Measurements from ENCODE around the gene HOXD11. TPM values are rescaled to one million over a fixed set of nuclear protein-coding genes. Genes with fewer than 3 reads are reported as not detected.

The HOXD11 gene
- polyA plus RNA-seq, 1 experiment = not detected

GRCh38 chr2:176074919-176075425, 32.1 kb upstream of the HOXD11 start:
- no peak overlapping the region for H3K4me3 ChIP-seq (ENCODE audit: low read depth, low read length)
- no peak overlapping the region for H3K27ac ChIP-seq (ENCODE audit: low read depth, low read length)
- ChIA-PET CTCF (interaction anchor here (0.7 to 2.1 kb wide), 2 partner anchors 13 to 385 kb away, joined by 3 to 8 read pairs; no protein-coding TSS in a partner anchor), POLR2A (no interaction called here)
- DNase-seq (ENCODE audit: low read depth, low spot score) = no peak
- TF ChIP-seq CTCF (IDR thresholded peaks at IDR 0.05; ENCODE audit: low read depth, low read length) = no peak
- peaks cover 85% of the 10 kb centered on the region for H3K27me3 ChIP-seq (ENCODE audit: control insufficient read depth, insufficient read depth, low read length)
- H3K9me3 ChIP-seq (ENCODE audit: control insufficient read depth, insufficient read depth, low read length) = no peaks in the 10 kb centered on the region; the same call in 1 of the 2 replicates

GRCh38 chr2:176075481-176075880, 31.6 kb upstream of the HOXD11 start:
- ChIA-PET POLR2A (no interaction called here), CTCF (interaction anchor here (2.1 kb wide), 1 partner anchor 13 kb away, joined by 8 read pairs; no protein-coding TSS in a partner anchor)
- peaks cover under 1% of the 10 kb centered on the region; the same call in 1 of the 2 replicates for H3K9me3 ChIP-seq (ENCODE audit: control insufficient read depth, insufficient read depth, low read length)
- H3K4me3 ChIP-seq (ENCODE audit: low read depth, low read length) = no peak overlapping the region
- H3K27ac ChIP-seq (ENCODE audit: low read depth, low read length) = no peak overlapping the region
- H3K27me3 ChIP-seq (ENCODE audit: control insufficient read depth, insufficient read depth, low read length) = peaks cover 83% of the 10 kb centered on the region
- no peak for DNase-seq (ENCODE audit: low read depth, low spot score)
- TF ChIP-seq CTCF (IDR thresholded peaks at IDR 0.05; ENCODE audit: low read depth, low read length) = no peak

- CTCF ChIA-PET = interaction anchor here (2.1 kb wide), 1 partner anchor 12 kb away, joined by 8 read pairs; no protein-coding TSS in a partner anchor
- TF ChIP-seq CTCF (IDR thresholded peaks at IDR 0.05; ENCODE audit: low read depth, low read length) = no peak
- H3K27me3 ChIP-seq (ENCODE audit: control insufficient read depth, insufficient read depth, low read length) = peaks cover 86% of the 10 kb centered on the region
- peaks cover 6% of the 10 kb centered on the region for H3K9me3 ChIP-seq (ENCODE audit: control insufficient read depth, insufficient read depth, low read length)
- no peak overlapping the region for H3K27ac ChIP-seq (ENCODE audit: low read depth, low read length)
- H3K4me3 ChIP-seq (ENCODE audit: low read depth, low read length) = no peak overlapping the region
- POLR2A ChIA-PET = no interaction called here
- DNase-seq (ENCODE audit: low read depth, low spot score) = no peak
Measured at GRCh38 chr2:176076063-176076462, 31.0 kb upstream of the HOXD11 start.

- ChIA-PET POLR2A (no interaction called here), CTCF (interaction anchor here (0.8 to 2.1 kb wide), 3 partner anchors 11 to 662 kb away, joined by 3 to 8 read pairs (median 3); no protein-coding TSS in a partner anchor)
- Histone ChIP-seq H3K4me3 (ENCODE audit: low read depth, low read length) (no peak overlapping the region), H3K27ac (ENCODE audit: low read depth, low read length) (no peak overlapping the region), H3K27me3 (ENCODE audit: control insufficient read depth, insufficient read depth, low read length) (peaks cover 86% of the 10 kb centered on the region), H3K9me3 (ENCODE audit: control insufficient read depth, insufficient read depth, low read length) (peaks cover 11% of the 10 kb centered on the region)
- no peak for TF ChIP-seq CTCF (IDR thresholded peaks at IDR 0.05; ENCODE audit: low read depth, low read length)
- no peak for DNase-seq (ENCODE audit: low read depth, low spot score)
Measured at GRCh38 chr2:176076796-176077195, 30.3 kb upstream of the HOXD11 start.

GRCh38 chr2:176078541-176079284, 28.4 kb upstream of the HOXD11 start:
- TF ChIP-seq CTCF (IDR thresholded peaks at IDR 0.05; ENCODE audit: low read depth, low read length) = no peak
- Histone ChIP-seq H3K27ac (ENCODE audit: low read depth, low read length) (no peak overlapping the region), H3K27me3 (ENCODE audit: control insufficient read depth, insufficient read depth, low read length) (peaks cover 86% of the 10 kb centered on the region), H3K4me3 (ENCODE audit: low read depth, low read length) (no peak overlapping the region), H3K9me3 (ENCODE audit: control insufficient read depth, insufficient read depth, low read length) (peaks cover 28% of the 10 kb centered on the region)
- no peak for DNase-seq (ENCODE audit: low read depth, low spot score)
- ChIA-PET CTCF (interaction anchor here (1.0 to 3.2 kb wide), 2 partner anchors 50 to 390 kb away, joined by 3 to 22 read pairs; no protein-coding TSS in a partner anchor), POLR2A (no interaction called here)

All from AG04450 (cell line).